ENCODE results near the gene GTF2B. TPM values are rescaled to one million over a fixed set of nuclear protein-coding genes. Genes with fewer than 3 reads are reported as not detected.

GTF2B gene
- total RNA-seq, 1 donor from 2014 or later: 31.3 TPM

Other genes starting within 250 kb of the GTF2B start
- gene PKN2, start 207.3 kb downstream of the GTF2B start, total RNA-seq: 22.6 and 23.9 TPM in 2 replicates
- gene KYAT3, start 101.1 kb upstream of the GTF2B start, total RNA-seq: 19.1 and 21.2 TPM in 2 replicates
- gene RBMXL1, start 101.1 kb upstream of the GTF2B start, total RNA-seq: 6.2 and 9.4 TPM in 2 replicates
- 20.5 and 26.9 TPM in 2 replicates for gene GBP3, start 131.3 kb upstream of the GTF2B start, total RNA-seq
- gene GBP1, start 173.6 kb upstream of the GTF2B start, total RNA-seq: 25.6 and 30.3 TPM in 2 replicates
- 70.6 and 111 TPM in 2 replicates for gene GBP2, start 234.5 kb upstream of the GTF2B start, total RNA-seq